Breast epithelium (tissue), 3 donors: ENCODE measurements around the gene DCDC2C.
A peak's percentile ranks its signal among the peaks of the same experiment; 100 is the strongest.

Experiments used
- POLR2A ChIP-seq: fragments of 450-650 bp; IDR thresholded peaks from one replicate; pipeline ENCODE4 v1.6.1; 2016; ENCODE audit warnings: antibody characterized with exemption, mild to moderate bottlenecking, moderate library complexity
- POLR2AphosphoS5 ChIP-seq, 3 donors: sonication (generic); formaldehyde crosslinking; IDR thresholded peaks; one replicate each; pipeline ENCODE4 v1.6.1; 2017; ENCODE audit warnings: antibody characterized with exemption in 3 of 3
- TF ChIP-seq, protein P1 (sequence below), 3 donors: fragments of 450-650 bp; IDR thresholded peaks; one replicate each; pipeline ENCODE4 v1.5.1; 2016 to 2017; ENCODE audit warnings: antibody characterized with exemption in 3 of 3, mild to moderate bottlenecking in 3 of 3, moderate library complexity in 3 of 3

DNA sequence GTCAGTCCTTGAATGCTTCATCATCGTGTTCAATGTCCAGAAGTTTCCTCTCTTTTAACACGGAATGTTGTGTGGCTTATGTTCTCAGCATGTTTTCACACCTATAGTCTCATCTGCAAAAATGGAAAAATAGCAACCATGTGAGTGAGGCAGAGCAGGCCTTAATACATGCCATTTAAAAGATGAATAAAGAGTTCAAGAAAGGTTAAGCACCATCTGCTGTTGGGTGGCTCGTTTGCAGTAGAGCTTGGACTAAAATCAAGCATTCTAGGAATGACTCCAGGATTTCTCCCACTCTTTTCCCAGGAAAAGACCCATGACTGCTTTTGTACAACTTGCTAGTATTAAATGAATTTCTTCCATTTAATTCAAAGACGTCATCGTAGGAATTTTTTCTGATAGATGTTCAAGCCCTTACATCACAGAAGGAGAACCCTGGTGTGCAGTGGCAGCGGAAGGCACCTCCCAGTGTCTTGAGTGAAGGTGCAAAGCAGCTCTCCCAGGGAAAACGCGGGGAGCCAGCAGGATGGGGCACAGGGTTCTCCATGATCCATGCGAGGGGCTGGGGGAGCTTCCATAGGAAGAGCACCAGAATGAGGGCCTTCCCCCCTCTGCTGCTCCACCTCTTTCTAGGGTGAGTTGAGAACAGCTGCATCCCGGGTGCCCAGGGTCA, 9.6 kb downstream of the DCDC2C start:
- TF ChIP-seq, protein P1, sequence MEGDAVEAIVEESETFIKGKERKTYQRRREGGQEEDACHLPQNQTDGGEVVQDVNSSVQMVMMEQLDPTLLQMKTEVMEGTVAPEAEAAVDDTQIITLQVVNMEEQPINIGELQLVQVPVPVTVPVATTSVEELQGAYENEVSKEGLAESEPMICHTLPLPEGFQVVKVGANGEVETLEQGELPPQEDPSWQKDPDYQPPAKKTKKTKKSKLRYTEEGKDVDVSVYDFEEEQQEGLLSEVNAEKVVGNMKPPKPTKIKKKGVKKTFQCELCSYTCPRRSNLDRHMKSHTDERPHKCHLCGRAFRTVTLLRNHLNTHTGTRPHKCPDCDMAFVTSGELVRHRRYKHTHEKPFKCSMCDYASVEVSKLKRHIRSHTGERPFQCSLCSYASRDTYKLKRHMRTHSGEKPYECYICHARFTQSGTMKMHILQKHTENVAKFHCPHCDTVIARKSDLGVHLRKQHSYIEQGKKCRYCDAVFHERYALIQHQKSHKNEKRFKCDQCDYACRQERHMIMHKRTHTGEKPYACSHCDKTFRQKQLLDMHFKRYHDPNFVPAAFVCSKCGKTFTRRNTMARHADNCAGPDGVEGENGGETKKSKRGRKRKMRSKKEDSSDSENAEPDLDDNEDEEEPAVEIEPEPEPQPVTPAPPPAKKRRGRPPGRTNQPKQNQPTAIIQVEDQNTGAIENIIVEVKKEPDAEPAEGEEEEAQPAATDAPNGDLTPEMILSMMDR (IDR thresholded peaks at IDR 0.05): no peak
- TF ChIP-seq POLR2A (no peak), POLR2AphosphoS5 (IDR thresholded peaks at IDR 0.05) (peak in 1 of 3 donors; percentile 32)
